PC-9 (cell line): ENCODE measurements around the gene HSPA12B. TPM values are rescaled to one million over a fixed set of nuclear protein-coding genes. Genes with fewer than 3 reads are reported as not detected.

Experiments used
- BruUV-seq: library from RNA; stranded (reverse); fragments of 400-500 nt; replicated peaks from 2 replicates; lab custom pipeline; 2021; lab: Mats Ljungman, UMichigan
- CTCF ChIA-PET: fragments of 300-600 bp; sonication (Branson Sonifier 250); formaldehyde crosslinking; loops from one replicate; lab custom pipeline; 2022; ENCODE audit warnings: antibody characterized with exemption; lab: Charles Lee
- POLR2A ChIA-PET: fragments of 300-600 bp; sonication (Branson Sonifier 250); formaldehyde crosslinking; loops from one replicate; lab custom pipeline; 2022; ENCODE audit warnings: antibody characterized with exemption; ENCODE audit not compliant: unreplicated experiment; lab: Charles Lee
- DNase-seq, 2 experiments: peaks; one replicate each; pipeline versions ENCODE4 v3.0.0 to v3.0.0-alpha.2; 2015 to 2022; ENCODE audit warnings: mixed read lengths in 1 of 2
- H2AFZ ChIP-seq: fragments of 200-600 bp; sonication (generic); 2 replicates; pipeline ENCODE4 v1.8.1; 2017; ENCODE audit warnings: antibody characterized with exemption
- H3F3A ChIP-seq: fragments of 200-600 bp; sonication (generic); 2 replicates; pipeline ENCODE4 v1.8.1; 2017; ENCODE audit warnings: antibody characterized with exemption, mild to moderate bottlenecking, low read depth; ENCODE audit not compliant: insufficient read depth
- H3K27ac ChIP-seq: fragments of 200-600 bp; sonication (generic); 2 replicates; pipeline ENCODE4 v1.6.1; 2016; ENCODE audit warnings: mixed run types
- H3K27me3 ChIP-seq: fragments of 200-600 bp; sonication (generic); 2 replicates; pipeline ENCODE4 v1.6.1; 2016; ENCODE audit warnings: low read depth, mixed run types; ENCODE audit not compliant: insufficient read depth
- H3K36me3 ChIP-seq: fragments of 200-600 bp; sonication (generic); 2 replicates; pipeline ENCODE4 v1.6.1; 2016; ENCODE audit warnings: low read depth, mixed run types
- H3K4me1 ChIP-seq: fragments of 200-600 bp; sonication (generic); replicated peaks from 2 replicates; pipeline ENCODE4 v1.6.1; 2016; ENCODE audit warnings: mixed run types; ENCODE audit not compliant: insufficient read depth
- H3K4me2 ChIP-seq: fragments of 200-600 bp; sonication (generic); 2 replicates; pipeline ENCODE4 v1.6.1; 2017; ENCODE audit warnings: mixed run types
- H3K4me3 ChIP-seq: fragments of 200-600 bp; sonication (generic); 2 replicates; pipeline ENCODE4 v1.6.1; 2016; ENCODE audit warnings: mixed run types
- H3K79me2 ChIP-seq: fragments of 200-600 bp; sonication (generic); 2 replicates; pipeline ENCODE4 v1.6.1; 2017; ENCODE audit warnings: low read depth, mixed run types
- H3K9me2 ChIP-seq: fragments of 200-600 bp; sonication (generic); 2 replicates; pipeline ENCODE4 v1.8.1; 2017; ENCODE audit warnings: mild to moderate bottlenecking; ENCODE audit not compliant: insufficient read depth
- H3K9me3 ChIP-seq: fragments of 200-600 bp; sonication (generic); 2 replicates; pipeline ENCODE4 v1.8.1; 2016; ENCODE audit warnings: low read depth; ENCODE audit not compliant: insufficient read depth
- H4K20me1 ChIP-seq: fragments of 200-600 bp; sonication (generic); 2 replicates; pipeline ENCODE4 v1.8.1; 2017; ENCODE audit not compliant: insufficient read depth
- EZH2 ChIP-seq: fragments of 200-600 bp; sonication (generic); IDR thresholded peaks from 2 replicates; pipeline ENCODE4 v1.8.0; 2017; ENCODE audit warnings: antibody characterized with exemption, low read depth
- intact Hi-C: fragments of 100-400 bp; cut with micrococcal nuclease; formaldehyde crosslinking; loops from one replicate; pipeline ENCODE4 v1.10.0; 2022; ENCODE audit not compliant: unreplicated experiment
- total RNA-seq: library from RNA; stranded (reverse); gene quantifications from 2 replicates; pipeline ENCODE4 v1.2.3, GENCODE V29; 2021
- TF ChIP-seq, protein P1 (sequence below): fragments of 200-600 bp; sonication (generic); conservative IDR thresholded peaks from 2 replicates; pipeline ENCODE4 v1.6.1; 2017; ENCODE audit warnings: mixed run types, antibody characterized with exemption, mild to moderate bottlenecking, moderate library complexity

The HSPA12B gene
- total RNA-seq, 1 experiment from 2014 or later = not detected

DNA sequence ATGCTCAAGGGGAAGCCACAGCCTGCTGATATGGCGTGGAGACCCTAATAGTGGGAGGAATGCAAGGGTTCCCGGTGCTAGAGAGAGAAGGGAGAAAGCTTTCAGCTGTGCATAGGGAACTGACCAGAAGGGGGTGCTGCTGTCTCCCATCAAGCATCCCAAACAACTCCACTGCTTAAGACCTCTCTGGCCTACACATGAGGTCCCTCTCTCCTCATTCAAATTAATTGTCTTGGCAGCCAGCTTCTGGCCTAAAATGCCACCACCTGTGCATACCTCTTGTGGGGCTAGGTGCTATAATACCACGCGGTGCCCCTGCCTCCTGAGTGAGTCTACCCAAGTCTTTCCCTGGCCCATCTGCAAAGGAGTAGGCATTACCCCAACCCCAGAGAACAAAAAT lies 20.6 kb downstream of the HSPA12B start:
- Histone ChIP-seq H3K9me2 (no peaks in the 10 kb centered on the region), H2AFZ (no peak overlapping the region), H3K4me2 (no peak overlapping the region), H3K4me3 (no peak overlapping the region), H3K9me3 (no peaks in the 10 kb centered on the region), H3F3A (no peaks in the 10 kb centered on the region), H3K79me2 (no peaks in the 10 kb centered on the region), H3K27me3 (no peaks in the 10 kb centered on the region), H3K36me3 (no peaks in the 10 kb centered on the region), H3K27ac (no peak overlapping the region), H3K4me1 (no peaks in the 10 kb centered on the region), H4K20me1 (no peaks in the 10 kb centered on the region)
- TF ChIP-seq EZH2 = no peak
- TF ChIP-seq, protein P1, sequence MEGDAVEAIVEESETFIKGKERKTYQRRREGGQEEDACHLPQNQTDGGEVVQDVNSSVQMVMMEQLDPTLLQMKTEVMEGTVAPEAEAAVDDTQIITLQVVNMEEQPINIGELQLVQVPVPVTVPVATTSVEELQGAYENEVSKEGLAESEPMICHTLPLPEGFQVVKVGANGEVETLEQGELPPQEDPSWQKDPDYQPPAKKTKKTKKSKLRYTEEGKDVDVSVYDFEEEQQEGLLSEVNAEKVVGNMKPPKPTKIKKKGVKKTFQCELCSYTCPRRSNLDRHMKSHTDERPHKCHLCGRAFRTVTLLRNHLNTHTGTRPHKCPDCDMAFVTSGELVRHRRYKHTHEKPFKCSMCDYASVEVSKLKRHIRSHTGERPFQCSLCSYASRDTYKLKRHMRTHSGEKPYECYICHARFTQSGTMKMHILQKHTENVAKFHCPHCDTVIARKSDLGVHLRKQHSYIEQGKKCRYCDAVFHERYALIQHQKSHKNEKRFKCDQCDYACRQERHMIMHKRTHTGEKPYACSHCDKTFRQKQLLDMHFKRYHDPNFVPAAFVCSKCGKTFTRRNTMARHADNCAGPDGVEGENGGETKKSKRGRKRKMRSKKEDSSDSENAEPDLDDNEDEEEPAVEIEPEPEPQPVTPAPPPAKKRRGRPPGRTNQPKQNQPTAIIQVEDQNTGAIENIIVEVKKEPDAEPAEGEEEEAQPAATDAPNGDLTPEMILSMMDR = peak; percentile 71
- POLR2A ChIA-PET = no interaction called here
- peak; percentile 37 to 39 for DNase-seq
- BruUV-seq = no TSS peak
- intact Hi-C loops = loop anchor here (1.0 kb wide), 1 partner anchor 28 kb away; the partner anchor contains the start of gene SPEF1
- CTCF ChIA-PET = interaction anchor here (1.1 to 1.3 kb wide), 3 partner anchors 29 to 89 kb away, joined by 3 to 4 read pairs (median 3); partner anchors contain the start of gene SPEF1

DNA sequence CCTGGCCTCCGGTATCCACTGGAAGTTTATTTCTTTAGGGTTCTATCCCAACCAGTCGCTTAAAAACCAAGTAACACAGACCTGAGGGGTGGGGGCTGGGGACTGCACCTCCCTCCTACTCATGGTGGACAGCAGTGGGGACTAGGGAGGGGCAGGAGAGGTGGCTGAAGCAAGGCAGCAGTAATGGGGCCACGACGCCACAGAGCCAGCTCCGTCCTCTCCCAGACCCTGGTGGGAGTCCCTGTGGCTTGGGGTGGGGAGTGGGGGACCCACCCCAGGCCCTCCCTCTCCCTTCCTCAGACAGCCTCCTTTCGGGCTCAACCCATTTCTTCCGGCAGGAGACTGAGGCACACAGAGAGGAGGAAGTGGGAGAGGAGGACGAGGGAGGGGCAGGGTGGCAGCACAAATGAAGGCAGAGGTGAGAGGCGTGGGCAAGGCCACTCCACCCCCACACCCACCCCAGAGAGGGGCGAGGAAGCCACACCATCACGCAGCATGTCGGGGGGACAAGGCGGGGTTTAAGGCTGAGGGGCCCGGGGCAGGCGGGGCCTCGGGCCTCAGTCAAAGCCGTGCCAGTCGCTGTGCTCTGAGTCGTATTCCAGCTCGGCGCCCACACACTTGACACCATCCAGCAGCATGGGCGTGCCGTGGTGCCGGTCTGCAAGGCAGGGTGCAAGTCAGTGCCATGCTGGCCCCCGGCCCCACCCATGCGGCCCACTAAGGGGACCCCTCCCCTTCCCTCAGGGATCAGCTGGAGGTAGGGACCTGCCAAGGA lies 21.2 kb downstream of the HSPA12B start:
- H3K36me3 ChIP-seq = no peaks in the 10 kb centered on the region
- H3F3A ChIP-seq = no peaks in the 10 kb centered on the region
- H3K9me3 ChIP-seq = no peaks in the 10 kb centered on the region
- no peak overlapping the region for H3K4me2 ChIP-seq
- no peaks in the 10 kb centered on the region for H4K20me1 ChIP-seq
- ChIA-PET CTCF (interaction anchor here (1.1 to 1.3 kb wide), 3 partner anchors 28 to 89 kb away, joined by 3 to 4 read pairs (median 3); partner anchors contain the start of gene SPEF1), POLR2A (no interaction called here)
- no peaks in the 10 kb centered on the region for H3K27me3 ChIP-seq
- H3K79me2 ChIP-seq = no peaks in the 10 kb centered on the region
- no peak overlapping the region for H2AFZ ChIP-seq
- H3K4me1 ChIP-seq = no peaks in the 10 kb centered on the region
- H3K9me2 ChIP-seq = no peaks in the 10 kb centered on the region
- intact Hi-C loops = loop anchor here (1.0 kb wide), 1 partner anchor 28 kb away; the partner anchor contains the start of gene SPEF1
- DNase-seq = no peak
- BruUV-seq = TSS peak; percentile 61
- no peak overlapping the region for H3K4me3 ChIP-seq
- TF ChIP-seq, protein P1 = no peak
- no peak for TF ChIP-seq EZH2
- no peak overlapping the region for H3K27ac ChIP-seq

DNA sequence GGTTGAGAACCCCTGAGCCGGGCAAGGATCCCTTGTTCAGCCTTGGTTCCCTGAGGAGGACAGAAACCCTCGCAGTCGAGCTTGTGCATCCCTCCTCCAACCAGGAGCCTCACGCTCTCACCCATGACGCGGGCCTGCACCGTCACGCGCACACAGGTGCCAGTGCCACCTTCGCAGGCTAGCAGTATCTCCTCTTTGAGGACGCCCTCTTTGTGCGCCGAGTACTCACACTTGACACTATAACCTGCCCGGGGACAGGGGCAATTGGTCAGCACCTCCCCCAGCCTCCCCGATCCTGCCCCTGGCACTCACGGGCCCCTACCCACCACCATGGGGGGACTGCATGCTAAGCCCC lies 21.8 kb downstream of the HSPA12B start:
- no peak for TF ChIP-seq EZH2
- TF ChIP-seq, protein P1 = no peak
- Histone ChIP-seq H3K27ac (no peak overlapping the region), H3K36me3 (no peaks in the 10 kb centered on the region), H2AFZ (no peak overlapping the region), H3K4me1 (no peaks in the 10 kb centered on the region), H4K20me1 (no peaks in the 10 kb centered on the region), H3K9me3 (no peaks in the 10 kb centered on the region), H3K27me3 (no peaks in the 10 kb centered on the region), H3K4me3 (no peak overlapping the region), H3F3A (no peaks in the 10 kb centered on the region), H3K9me2 (no peaks in the 10 kb centered on the region), H3K4me2 (no peak overlapping the region), H3K79me2 (no peaks in the 10 kb centered on the region)
- no TSS peak for BruUV-seq
- intact Hi-C loops = no loop called here
- no peak for DNase-seq
- ChIA-PET POLR2A (no interaction called here), CTCF (no interaction called here)
